Pons (tissue), 1 donor: ENCODE data around the gene SRC.

Experiments used
- DNase-seq: peaks from one replicate; pipeline ENCODE4 v3.0.0-alpha.2; 2016; ENCODE audit warnings: low spot score

Gene SRC

GRCh38 chr20:37426106-37426505, 80.2 kb downstream of the SRC start:
- DNase-seq, result no peak

DNA sequence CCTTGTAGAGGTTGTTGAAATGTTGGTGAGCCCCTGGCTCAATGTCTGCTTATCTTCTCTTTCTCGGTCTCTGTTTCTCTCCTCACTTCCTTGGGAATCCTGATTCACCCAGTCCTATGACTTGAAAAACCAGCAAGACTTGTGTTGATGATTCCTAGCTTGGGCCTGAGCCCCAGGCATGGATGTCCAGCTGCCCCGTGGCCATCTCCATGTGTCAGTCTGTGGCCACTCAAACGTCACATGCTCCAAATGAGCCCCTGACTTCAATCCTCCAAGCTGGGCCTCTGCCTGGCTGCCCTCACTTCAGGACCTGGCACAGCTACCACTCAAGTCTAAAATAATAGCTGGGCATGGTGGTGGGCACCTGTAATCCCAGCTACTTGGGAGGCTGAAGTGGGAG, 81.0 kb downstream of the SRC start:
- DNase-seq, result no peak

DNA sequence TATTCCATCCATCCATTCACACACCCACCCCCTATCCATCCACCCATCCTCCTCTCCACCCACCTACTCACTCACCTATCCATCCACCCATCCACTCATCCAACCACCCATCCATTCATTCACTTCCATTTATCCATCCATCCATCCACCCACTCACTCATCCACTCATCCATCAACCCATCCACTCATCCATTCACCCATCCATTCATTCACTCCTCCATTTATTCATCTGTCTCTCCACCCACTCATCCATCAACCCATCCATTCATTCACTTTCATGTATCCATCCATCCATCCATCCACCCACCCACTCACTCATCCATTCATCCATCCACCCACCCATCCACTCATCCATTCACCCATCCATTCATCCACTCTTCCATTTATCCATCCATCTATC, 84.1 kb downstream of the SRC start:
- DNase-seq, result no peak

DNA sequence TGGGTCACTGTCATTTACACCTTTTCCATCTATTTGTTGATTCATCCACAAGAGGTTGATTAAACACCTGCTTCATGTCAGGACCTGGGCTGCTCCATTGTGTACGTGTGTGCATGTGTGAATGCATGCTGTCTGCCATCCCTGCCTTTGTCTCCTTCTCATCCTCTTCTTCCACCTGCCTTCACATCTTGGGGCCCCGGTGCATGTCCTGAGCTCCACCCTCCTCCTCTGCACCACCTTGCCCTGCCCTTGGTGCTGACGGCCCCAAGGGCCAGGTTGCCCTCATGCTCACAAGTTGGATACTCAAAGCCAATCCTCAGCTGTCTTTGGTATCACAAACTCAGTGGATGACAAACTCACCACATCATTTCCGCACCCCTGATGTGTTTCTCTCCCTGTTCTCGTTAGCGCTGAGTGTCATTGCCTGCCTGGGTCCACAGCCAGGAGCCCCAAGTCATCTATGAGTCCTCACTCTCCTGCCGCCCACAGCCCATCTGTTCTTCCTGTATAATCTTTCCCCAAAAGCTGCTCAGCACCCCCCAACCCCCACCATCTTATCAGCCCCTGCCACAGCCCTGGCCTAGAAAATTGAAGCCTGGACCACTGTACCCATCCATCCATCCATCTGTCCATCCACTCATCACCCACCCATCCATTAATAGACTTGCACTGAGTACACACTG, 85.0 kb downstream of the SRC start:
- no peak for DNase-seq

GRCh38 chr20:37431786-37432185, 85.8 kb downstream of the SRC start:
- no peak for DNase-seq

GRCh38 chr20:37432606-37433005, 86.7 kb downstream of the SRC start:
- DNase-seq, result no peak

DNA sequence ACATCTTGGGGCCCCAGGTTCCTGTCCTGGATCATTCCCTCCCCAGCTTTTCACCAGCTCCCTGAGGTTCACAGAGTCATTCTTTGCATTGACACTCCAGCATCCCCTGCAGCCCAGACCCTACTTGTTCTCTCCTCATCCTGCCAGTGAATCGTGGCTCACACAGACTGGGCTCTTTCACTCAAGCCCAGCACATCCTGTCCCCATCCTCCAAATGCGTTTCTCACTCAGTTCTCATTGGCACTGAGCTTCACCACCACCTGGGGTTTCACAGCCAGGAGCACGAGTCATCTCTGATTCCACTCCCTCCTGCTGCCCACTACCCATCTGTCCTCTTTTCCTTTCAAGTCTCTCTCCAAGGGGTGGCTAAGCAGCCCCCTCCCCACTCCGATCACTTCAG, 89.7 kb downstream of the SRC start:
- DNase-seq, result no peak

DNA sequence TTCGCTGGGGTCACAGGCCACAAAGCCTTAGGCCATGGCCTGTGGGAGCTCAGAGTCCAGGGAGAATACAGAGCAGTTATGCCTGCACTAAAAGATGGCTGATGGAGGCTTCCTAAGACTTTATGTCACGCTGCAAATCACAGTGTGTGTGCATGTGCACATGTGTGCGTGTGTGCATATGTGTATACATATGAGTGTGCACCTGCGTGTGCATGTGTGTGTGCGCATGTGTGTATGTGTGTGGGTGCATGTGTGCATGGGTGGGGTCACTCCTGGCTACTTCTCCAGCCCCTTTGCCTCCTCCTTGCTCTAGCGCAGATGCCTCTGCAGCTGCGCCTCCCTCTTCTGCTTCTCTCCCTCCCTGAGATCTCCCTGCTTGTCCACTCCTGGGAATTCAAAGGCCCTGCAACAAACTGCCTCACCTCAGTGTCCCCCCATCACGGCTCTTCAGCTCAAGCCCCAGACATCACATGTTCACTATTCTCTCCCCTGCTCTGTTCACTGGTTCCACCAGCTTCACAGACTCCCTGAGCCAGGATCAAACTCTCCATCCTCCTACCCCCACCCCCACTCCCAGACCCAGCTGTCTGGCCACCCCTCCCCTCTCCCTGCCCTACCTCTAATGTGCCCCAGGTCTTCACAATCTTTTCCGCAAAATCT, 90.7 kb downstream of the SRC start:
- no peak for DNase-seq

- DNase-seq, result no peak
Measured at GRCh38 chr20:37437676-37438075, 91.7 kb downstream of the SRC start.

DNA sequence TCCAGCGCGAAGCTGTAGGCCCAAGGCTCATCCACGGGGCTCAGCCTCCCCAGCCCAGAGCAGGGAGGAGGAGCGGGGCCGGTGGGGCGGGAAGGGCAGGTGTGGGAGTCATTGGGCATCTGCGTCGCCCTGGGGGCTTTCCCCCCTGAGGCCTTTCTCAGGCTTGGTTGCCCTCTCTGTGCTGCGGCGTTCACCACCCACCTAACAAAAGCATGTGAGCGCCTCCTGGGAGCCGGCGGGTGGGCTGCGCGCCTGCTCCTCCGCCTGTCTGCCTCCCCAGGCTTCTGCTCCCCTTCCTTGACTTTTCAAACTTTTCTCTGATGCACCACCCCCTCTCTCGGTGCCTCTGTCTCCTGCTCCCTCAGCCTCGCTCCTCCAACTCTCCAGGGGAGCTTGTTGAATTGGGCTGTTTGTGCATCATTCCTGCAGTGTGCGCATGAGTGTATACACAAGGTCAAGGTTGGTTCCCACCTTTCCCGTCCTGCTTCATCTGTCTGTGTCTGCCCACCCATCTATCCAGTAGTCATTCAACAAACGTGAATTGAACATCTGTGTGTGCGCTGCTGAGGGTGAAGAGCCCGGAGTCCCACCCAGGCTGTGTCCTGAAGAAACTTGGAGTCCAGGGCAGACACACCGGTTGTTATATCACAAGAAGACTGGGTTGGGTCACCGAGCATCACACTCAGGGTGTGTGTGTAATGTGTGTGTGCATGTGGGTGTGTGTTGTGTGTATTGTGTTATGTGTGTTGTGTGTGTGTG, 92.7 kb downstream of the SRC start:
- no peak for DNase-seq

DNA sequence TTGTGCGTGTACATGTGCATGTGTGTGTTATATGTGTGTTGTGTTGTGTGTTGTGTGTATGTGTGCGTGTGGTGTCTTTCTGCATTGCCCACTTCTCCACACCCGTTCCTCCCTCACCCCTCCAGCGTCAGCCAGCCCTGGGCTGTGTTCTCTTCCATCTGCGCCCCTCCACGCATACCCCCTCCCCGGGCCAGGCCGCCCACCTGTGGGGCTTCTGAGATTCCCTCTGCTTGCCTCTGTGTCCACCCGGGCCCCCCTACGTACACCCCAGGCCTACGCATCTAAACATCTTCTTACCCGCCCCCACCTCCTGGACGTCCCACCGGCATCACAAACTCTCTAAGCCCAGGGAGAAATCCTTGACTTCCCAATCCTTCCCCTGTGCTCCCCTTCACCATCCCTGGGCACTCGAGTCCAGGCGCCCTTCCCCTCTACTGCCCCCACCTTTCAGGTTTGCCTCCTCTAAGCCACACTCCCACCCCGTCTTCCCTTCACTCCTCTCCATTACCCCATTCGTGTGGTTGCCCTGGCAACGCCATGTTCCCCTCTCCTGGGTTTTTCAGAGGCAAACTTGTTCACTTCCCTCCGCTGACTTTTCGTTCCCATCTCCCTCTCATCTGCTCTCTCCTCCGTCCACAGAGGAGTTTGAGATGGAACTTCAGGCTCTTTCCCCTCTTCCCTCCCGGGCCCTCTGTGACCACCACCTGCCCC, 93.4 kb downstream of the SRC start:
- DNase-seq, result no peak

GRCh38 chr20:37441023-37441422, 95.1 kb downstream of the SRC start:
- DNase-seq, result no peak

DNA sequence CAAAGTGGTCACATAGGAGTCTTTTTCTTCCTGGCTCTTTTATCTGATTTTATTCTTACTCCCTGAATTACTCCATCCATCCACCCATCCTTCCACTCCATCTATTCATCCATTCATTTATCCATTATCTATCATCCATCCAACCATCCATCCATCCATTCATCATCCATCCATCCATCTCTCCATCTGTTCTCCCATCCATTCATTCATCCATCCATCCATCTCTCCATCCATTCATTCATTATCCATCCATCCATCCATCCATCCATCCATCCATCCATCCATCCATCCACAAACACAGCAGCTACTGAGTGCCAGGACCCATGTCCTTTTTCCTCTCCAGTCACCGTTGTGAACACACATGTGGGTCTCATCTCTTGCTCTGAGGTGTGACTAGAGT, 96.6 kb downstream of the SRC start:
- no peak for DNase-seq

GRCh38 chr20:37442986-37443385, 97.0 kb downstream of the SRC start:
- no peak for DNase-seq

DNA sequence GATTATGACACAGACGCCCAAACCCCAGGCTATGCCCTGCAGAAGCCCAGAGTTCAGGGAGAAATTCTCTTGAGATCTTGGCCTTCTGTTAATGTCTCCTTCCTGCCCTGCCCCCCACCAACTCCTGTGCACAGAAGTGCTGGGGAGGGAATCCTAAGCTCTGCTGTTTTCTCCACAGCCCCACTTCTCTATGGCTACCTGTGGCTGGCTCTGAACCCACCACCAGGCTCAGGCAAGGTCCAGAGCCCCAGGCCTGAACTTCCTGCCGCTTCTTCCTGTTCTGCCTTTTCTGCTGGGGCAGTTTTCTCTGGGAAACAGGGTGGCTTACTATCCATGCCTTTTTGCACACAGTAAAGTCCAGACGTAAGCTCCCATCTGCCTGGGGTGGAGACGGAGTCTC, 97.7 kb downstream of the SRC start:
- no peak for DNase-seq

GRCh38 chr20:37445041-37445440, 99.1 kb downstream of the SRC start:
- no peak for DNase-seq

DNA sequence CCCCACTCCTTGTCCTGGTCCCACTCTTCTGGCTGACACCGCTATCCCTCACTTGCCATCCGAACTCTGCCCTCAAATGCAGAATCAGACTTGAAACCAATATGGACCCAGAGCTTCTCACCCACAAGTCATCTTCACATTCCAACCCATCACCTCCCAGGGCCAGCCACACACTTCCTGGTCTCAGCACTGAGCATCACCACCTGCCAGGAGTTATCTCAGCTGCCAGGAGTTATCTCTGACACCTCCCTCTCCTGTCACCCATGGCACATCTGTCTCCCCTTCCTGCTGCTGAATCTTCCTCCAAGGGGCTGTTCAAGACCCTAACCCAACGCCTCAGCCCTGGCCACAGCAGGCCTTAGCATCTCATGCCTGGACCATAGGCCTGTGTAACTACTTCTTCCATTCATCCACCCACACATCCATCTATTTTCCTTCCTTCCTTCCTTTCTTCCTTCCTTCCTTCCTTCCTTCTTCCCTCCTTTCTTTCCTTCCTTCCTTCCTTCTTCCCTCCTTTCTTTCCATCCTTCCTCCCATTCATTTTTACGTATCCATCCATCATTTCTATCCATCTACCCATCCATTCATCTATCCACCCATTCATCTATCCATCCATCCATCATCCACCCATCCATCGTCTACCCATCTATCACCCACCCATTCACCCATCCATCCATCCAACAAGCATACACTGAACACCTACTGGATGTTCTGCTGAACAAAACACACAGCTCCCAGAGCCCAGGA, 100.5 kb downstream of the SRC start:
- no peak for DNase-seq

DNA sequence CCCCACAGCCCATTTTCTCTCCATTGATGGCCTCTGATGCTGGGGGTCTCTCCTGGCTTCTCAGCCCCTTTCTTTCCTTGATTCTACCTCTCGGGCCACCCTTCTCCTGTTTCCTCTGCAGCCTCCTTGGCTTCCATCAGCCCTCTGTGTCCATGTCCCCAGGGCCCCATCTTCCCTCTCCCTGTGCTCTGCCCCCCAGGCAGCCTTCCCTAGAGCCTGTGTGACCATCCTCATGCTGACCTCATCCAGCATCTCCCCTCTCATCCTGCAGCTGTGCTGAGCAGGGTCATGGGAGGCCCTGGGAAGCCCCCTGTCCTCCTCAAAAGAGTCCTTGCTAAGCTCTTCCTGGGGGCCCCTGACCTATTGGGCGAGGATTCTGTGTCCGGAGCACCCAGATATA, 101.7 kb downstream of the SRC start:
- no peak for DNase-seq

GRCh38 chr20:37449276-37449675, 103.3 kb downstream of the SRC start:
- no peak for DNase-seq

- DNase-seq, result no peak
Measured at GRCh38 chr20:37450344-37450743, 104.4 kb downstream of the SRC start.

GRCh38 chr20:37451616-37452015, 105.7 kb downstream of the SRC start:
- DNase-seq, result no peak

DNA sequence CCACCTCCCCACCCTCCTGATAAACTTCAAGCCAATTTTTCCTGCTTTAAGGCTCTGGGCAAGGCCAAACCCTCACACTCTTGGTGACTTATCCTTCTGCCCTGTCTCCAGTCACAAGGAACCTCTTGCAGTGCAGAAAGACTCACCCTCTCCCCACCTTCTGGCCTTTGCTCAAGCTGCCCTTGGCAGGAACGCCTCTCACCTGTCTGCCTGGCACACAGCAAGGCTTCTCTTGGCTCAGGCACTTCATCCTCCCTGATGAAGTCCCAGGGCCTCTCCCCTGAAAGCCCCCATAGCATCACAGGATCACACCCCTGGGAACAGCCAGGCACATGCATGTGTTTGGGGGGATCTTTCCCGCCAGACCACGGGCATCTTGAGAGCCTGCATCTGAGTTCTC, 106.3 kb downstream of the SRC start:
- peak; percentile 3 for DNase-seq
